K562 (cell line): ENCODE data around the gene RAB40B. TPM values are rescaled to one million over a fixed set of nuclear protein-coding genes. Genes with fewer than 3 reads are reported as not detected.

Source experiments
- DDX20 ChIP-seq: fragments of 450-650 bp; IDR thresholded peaks from 2 replicates; pipeline ENCODE4 v1.6.1; 2016; ENCODE audit warnings: missing genetic modification characterization, low read depth, mild to moderate bottlenecking, missing compliant biosample characterization, moderate library complexity
- EGR1 ChIP-seq: fragments of 450-650 bp; conservative IDR thresholded peaks from 2 replicates; pipeline ENCODE4 v1.6.1; 2017; ENCODE audit warnings: mild to moderate bottlenecking
- FOXA3 ChIP-seq, 2 experiments: fragments of 450-650 bp in 1 of 2; sonication (generic) in 1 of 2; formaldehyde crosslinking; IDR thresholded peaks in 1 of 2; conservative IDR thresholded peaks in 1 of 2; 2 replicates each; pipeline versions ENCODE4 v1.4.0 to v1.8.0; 2020 to 2022; ENCODE audit warnings: mild to moderate bottlenecking in 2 of 2, missing genetic modification reagents in 1 of 2
- FOXJ3 ChIP-seq: sonication (generic); formaldehyde crosslinking; IDR thresholded peaks from 2 replicates; pipeline ENCODE4 v1.4.0; 2020; ENCODE audit warnings: mild to moderate bottlenecking, missing genetic modification reagents
- RHOXF2B ChIP-seq: fragments of 250-450 bp; sonication (Bioruptor Pico); conservative IDR thresholded peaks from 2 replicates; pipeline ENCODE4 v1.5.1; 2021
- SMARCC2 ChIP-seq: fragments of 450-650 bp; IDR thresholded peaks from 2 replicates; pipeline ENCODE4 v1.6.1; 2017; ENCODE audit warnings: antibody characterized with exemption, moderate library complexity, mild to moderate bottlenecking, low read depth
- ZC3H8 ChIP-seq: fragments of 450-650 bp; IDR thresholded peaks from 2 replicates; pipeline ENCODE4 v1.6.1; 2017
- ZNF407 ChIP-seq: fragments of 450-650 bp; IDR thresholded peaks from 2 replicates; pipeline ENCODE4 v1.6.1; 2016; ENCODE audit warnings: low read depth
- polyA plus RNA-seq, 8 experiments: library from polyadenylated mRNA; depleted of rRNA in 4 of 8; stranded (reverse) in 5 of 8; unstranded in 3 of 8; fragments of >200 nt; fragmentation: Nextera tagmentation in 2 of 8; fragmentation: Illumina TruSeq in 1 of 8; extraction: Ambion mirVana in 2 of 8; extraction: Trizol in 1 of 8; gene quantifications; 2 replicates each; pipeline versions ENCODE4 v1.2.1 to v1.2.3, GENCODE V29; 2011 to 2014; ENCODE audit warnings: inconsistent platforms in 1 of 8, missing spikeins in 1 of 8
- total RNA-seq, 7 experiments: library from RNA; depleted of rRNA in 6 of 7; stranded (reverse); fragments of >200 nt in 6 of 7; fragmentation: Illumina TruSeq in 2 of 7; extraction: Trizol in 2 of 7; gene quantifications; 2 replicates each; pipeline versions ENCODE4 v1.2.1 to v1.2.3, GENCODE V29; 2011 to 2021; ENCODE audit warnings: low replicate concordance in 1 of 7
- TF ChIP-seq, protein P1 (sequence below): fragments of 250-450 bp; sonication (Bioruptor Pico); IDR thresholded peaks from 2 replicates; pipeline ENCODE4 v1.8.0; 2021; ENCODE audit warnings: mild to moderate bottlenecking, moderate library complexity
- TF ChIP-seq, protein P2 (sequence below): sonication (generic); formaldehyde crosslinking; IDR thresholded peaks from 2 replicates; pipeline ENCODE4 v1.8.0; 2023; ENCODE audit warnings: mild to moderate bottlenecking, missing genetic modification reagents
- TF ChIP-seq, protein P3 (sequence below): sonication (generic); formaldehyde crosslinking; IDR thresholded peaks from 2 replicates; pipeline ENCODE4 v1.4.0; 2020; ENCODE audit warnings: mild to moderate bottlenecking, missing genetic modification reagents
- TF ChIP-seq, protein P4 (sequence below): fragments of 250-450 bp; sonication (Bioruptor Pico); IDR thresholded peaks from 2 replicates; pipeline ENCODE4 v1.5.0; 2021; ENCODE audit warnings: mild to moderate bottlenecking, borderline replicate concordance

The RAB40B gene
- total and polyA plus RNA-seq, 9 of the 15 experiments (the other 6 are each of a cell fraction or from before 2014, with no cell fraction given): 0.13 to 4.6 (median 1.4) TPM

- TF ChIP-seq ZNF407: no peak
- no peak for TF ChIP-seq DDX20
- TF ChIP-seq, protein P1, sequence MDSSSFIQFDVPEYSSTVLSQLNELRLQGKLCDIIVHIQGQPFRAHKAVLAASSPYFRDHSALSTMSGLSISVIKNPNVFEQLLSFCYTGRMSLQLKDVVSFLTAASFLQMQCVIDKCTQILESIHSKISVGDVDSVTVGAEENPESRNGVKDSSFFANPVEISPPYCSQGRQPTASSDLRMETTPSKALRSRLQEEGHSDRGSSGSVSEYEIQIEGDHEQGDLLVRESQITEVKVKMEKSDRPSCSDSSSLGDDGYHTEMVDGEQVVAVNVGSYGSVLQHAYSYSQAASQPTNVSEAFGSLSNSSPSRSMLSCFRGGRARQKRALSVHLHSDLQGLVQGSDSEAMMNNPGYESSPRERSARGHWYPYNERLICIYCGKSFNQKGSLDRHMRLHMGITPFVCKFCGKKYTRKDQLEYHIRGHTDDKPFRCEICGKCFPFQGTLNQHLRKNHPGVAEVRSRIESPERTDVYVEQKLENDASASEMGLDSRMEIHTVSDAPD (CRISPR knock-in tag): no peak
- no peak for TF ChIP-seq RHOXF2B (CRISPR knock-in tag)
- TF ChIP-seq SMARCC2: no peak
- TF ChIP-seq FOXA3 (CRISPR knock-in tag; conservative IDR thresholded peaks at IDR 0.05 in 1 of 2, IDR thresholded peaks at IDR 0.05 in 1 of 2): no peak
- TF ChIP-seq, protein P2, sequence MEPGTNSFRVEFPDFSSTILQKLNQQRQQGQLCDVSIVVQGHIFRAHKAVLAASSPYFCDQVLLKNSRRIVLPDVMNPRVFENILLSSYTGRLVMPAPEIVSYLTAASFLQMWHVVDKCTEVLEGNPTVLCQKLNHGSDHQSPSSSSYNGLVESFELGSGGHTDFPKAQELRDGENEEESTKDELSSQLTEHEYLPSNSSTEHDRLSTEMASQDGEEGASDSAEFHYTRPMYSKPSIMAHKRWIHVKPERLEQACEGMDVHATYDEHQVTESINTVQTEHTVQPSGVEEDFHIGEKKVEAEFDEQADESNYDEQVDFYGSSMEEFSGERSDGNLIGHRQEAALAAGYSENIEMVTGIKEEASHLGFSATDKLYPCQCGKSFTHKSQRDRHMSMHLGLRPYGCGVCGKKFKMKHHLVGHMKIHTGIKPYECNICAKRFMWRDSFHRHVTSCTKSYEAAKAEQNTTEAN (CRISPR knock-in tag): 0 out of 2 replicates have a peak, but pooled peaks have one; percentile 11
- TF ChIP-seq, protein P3, sequence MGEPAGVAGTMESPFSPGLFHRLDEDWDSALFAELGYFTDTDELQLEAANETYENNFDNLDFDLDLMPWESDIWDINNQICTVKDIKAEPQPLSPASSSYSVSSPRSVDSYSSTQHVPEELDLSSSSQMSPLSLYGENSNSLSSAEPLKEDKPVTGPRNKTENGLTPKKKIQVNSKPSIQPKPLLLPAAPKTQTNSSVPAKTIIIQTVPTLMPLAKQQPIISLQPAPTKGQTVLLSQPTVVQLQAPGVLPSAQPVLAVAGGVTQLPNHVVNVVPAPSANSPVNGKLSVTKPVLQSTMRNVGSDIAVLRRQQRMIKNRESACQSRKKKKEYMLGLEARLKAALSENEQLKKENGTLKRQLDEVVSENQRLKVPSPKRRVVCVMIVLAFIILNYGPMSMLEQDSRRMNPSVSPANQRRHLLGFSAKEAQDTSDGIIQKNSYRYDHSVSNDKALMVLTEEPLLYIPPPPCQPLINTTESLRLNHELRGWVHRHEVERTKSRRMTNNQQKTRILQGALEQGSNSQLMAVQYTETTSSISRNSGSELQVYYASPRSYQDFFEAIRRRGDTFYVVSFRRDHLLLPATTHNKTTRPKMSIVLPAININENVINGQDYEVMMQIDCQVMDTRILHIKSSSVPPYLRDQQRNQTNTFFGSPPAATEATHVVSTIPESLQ (CRISPR knock-in tag): peak; percentile 88; the same call in 1 of the 2 replicates
- TF ChIP-seq FOXJ3: no peak
- TF ChIP-seq ZC3H8: no peak
- TF ChIP-seq, protein P4, sequence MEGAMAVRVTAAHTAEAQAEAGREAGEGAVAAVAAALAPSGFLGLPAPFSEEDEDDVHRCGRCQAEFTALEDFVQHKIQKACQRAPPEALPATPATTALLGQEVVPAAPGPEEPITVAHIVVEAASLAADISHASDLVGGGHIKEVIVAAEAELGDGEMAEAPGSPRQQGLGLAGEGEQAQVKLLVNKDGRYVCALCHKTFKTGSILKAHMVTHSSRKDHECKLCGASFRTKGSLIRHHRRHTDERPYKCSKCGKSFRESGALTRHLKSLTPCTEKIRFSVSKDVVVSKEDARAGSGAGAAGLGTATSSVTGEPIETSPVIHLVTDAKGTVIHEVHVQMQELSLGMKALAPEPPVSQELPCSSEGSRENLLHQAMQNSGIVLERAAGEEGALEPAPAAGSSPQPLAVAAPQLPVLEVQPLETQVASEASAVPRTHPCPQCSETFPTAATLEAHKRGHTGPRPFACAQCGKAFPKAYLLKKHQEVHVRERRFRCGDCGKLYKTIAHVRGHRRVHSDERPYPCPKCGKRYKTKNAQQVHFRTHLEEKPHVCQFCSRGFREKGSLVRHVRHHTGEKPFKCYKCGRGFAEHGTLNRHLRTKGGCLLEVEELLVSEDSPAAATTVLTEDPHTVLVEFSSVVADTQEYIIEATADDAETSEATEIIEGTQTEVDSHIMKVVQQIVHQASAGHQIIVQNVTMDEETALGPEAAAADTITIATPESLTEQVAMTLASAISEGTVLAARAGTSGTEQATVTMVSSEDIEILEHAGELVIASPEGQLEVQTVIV (CRISPR knock-in tag): no peak
- peak; percentile 94 for TF ChIP-seq EGR1
These were observed 50.3 kb downstream of the RAB40B start, which contains the start of gene WDR45B (continued) for GRCh38 chr17:82648165-82648668.
